GM23338 (cell line): Measurements from ENCODE around the gene SHF. TPM values are rescaled to one million over a fixed set of nuclear protein-coding genes. Genes with fewer than 3 reads are reported as not detected.

Experiments used
- ATAC-seq: fragments of 200-7000 bp; cut with Tn5 transposase; 3 replicates; pipeline ENCODE4 v1.9.1; 2020
- DNase-seq: peaks from one replicate; pipeline ENCODE4 v3.0.0-alpha.2; 2015; ENCODE audit warnings: low spot score
- H2AFZ ChIP-seq: fragments of 200-600 bp; sonication (generic); 2 replicates; pipeline ENCODE4 v1.8.0; 2016; ENCODE audit warnings: antibody characterized with exemption, mild to moderate bottlenecking, moderate library complexity
- H3F3A ChIP-seq: fragments of 200-600 bp; sonication (generic); replicated peaks from 2 replicates; pipeline ENCODE4 v1.8.0; 2017; ENCODE audit warnings: antibody characterized with exemption, mixed run types, low read depth
- H3K27ac ChIP-seq: fragments of 200-600 bp; sonication (generic); 2 replicates; pipeline ENCODE4 v1.6.1; 2016; ENCODE audit warnings: low read depth
- H3K27me3 ChIP-seq: fragments of 200-600 bp; sonication (generic); 2 replicates; pipeline ENCODE4 v1.8.0; 2016; ENCODE audit warnings: mild to moderate bottlenecking, mixed run types, moderate library complexity; ENCODE audit not compliant: insufficient read depth
- H3K36me3 ChIP-seq: fragments of 200-600 bp; sonication (generic); 2 replicates; pipeline ENCODE4 v1.8.0; 2016; ENCODE audit warnings: mild to moderate bottlenecking; ENCODE audit not compliant: insufficient read depth
- H3K4me1 ChIP-seq: fragments of 200-600 bp; sonication (generic); 2 replicates; pipeline ENCODE4 v1.8.0; 2016; ENCODE audit warnings: mild to moderate bottlenecking, moderate library complexity; ENCODE audit not compliant: insufficient read depth
- H3K4me2 ChIP-seq: fragments of 200-600 bp; sonication (generic); 2 replicates; pipeline ENCODE4 v1.7.1; 2017; ENCODE audit warnings: mixed run types
- H3K4me3 ChIP-seq: fragments of 200-600 bp; sonication (generic); 2 replicates; pipeline ENCODE4 v1.6.1; 2016; ENCODE audit warnings: mixed run types
- H3K79me2 ChIP-seq: fragments of 200-600 bp; sonication (generic); replicated peaks from 2 replicates; pipeline ENCODE4 v1.8.0; 2017; ENCODE audit warnings: mild to moderate bottlenecking; ENCODE audit not compliant: insufficient read depth
- H3K9me2 ChIP-seq: fragments of 200-600 bp; sonication (generic); 2 replicates; pipeline ENCODE4 v1.8.0; 2017; ENCODE audit not compliant: insufficient read depth
- H4K20me1 ChIP-seq: fragments of 200-600 bp; sonication (generic); replicated peaks from 2 replicates; pipeline ENCODE4 v1.8.0; 2017; ENCODE audit warnings: mild to moderate bottlenecking; ENCODE audit not compliant: insufficient read depth
- H3K27ac Mint-ChIP-seq: 2 replicates; pipeline ENCODE4 v1.8.0; 2020; ENCODE audit warnings: inconsistent platforms, mild to moderate bottlenecking, moderate library complexity, mixed read lengths
- H3K27me3 Mint-ChIP-seq: 3 replicates; pipeline ENCODE4 v1.8.0; 2022; ENCODE audit warnings: low read depth, mild to moderate bottlenecking, moderate library complexity, mixed read lengths, inconsistent platforms; ENCODE audit not compliant: insufficient read depth, poor library complexity
- H3K36me3 Mint-ChIP-seq: 3 replicates; pipeline ENCODE4 v1.8.0; 2021; ENCODE audit warnings: low read depth, mild to moderate bottlenecking, inconsistent platforms, moderate library complexity, mixed read lengths
- H3K4me1 Mint-ChIP-seq: 3 replicates; pipeline ENCODE4 v1.8.0; 2020; ENCODE audit warnings: mild to moderate bottlenecking, inconsistent platforms, mixed read lengths
- H3K4me3 Mint-ChIP-seq: 3 replicates; pipeline ENCODE4 v1.8.0; 2021; ENCODE audit warnings: moderate library complexity, mild to moderate bottlenecking, inconsistent platforms, mixed read lengths
- H3K9me3 Mint-ChIP-seq: 3 replicates; pipeline ENCODE4 v1.8.0; 2020; ENCODE audit warnings: moderate library complexity, mild to moderate bottlenecking, inconsistent platforms, mixed read lengths
- CREB1 ChIP-seq: fragments of 250-450 bp; sonication (Bioruptor Pico); IDR thresholded peaks from 2 replicates; pipeline ENCODE4 v1.5.0; 2020; ENCODE audit warnings: low read depth, mild to moderate bottlenecking, moderate library complexity
- ETS1 ChIP-seq: IDR thresholded peaks from 2 replicates; pipeline ENCODE4 v1.6.1; 2016; ENCODE audit warnings: antibody characterized with exemption
- EZH2 ChIP-seq: fragments of 200-600 bp; sonication (generic); IDR thresholded peaks from one replicate; pipeline ENCODE4 v1.8.0; 2017; ENCODE audit warnings: antibody characterized with exemption, mild to moderate bottlenecking, low read depth; ENCODE audit not compliant: unreplicated experiment
- EZH2phosphoT487 ChIP-seq: fragments of 200-600 bp; sonication (generic); IDR thresholded peaks from one replicate; pipeline ENCODE4 v1.8.1; 2018; ENCODE audit warnings: antibody characterized with exemption; ENCODE audit not compliant: unreplicated experiment
- JUNB ChIP-seq: IDR thresholded peaks from one replicate; pipeline ENCODE4 v1.6.1; 2016; ENCODE audit warnings: antibody characterized with exemption; ENCODE audit not compliant: unreplicated experiment
- NANOG ChIP-seq: IDR thresholded peaks from 2 replicates; pipeline ENCODE4 v1.6.1; 2016; ENCODE audit warnings: antibody characterized with exemption, borderline replicate concordance
- POLR2AphosphoS5 ChIP-seq: IDR thresholded peaks from 2 replicates; pipeline ENCODE4 v1.6.1; 2016; ENCODE audit warnings: antibody characterized with exemption, low read depth
- STAT1 ChIP-seq: IDR thresholded peaks from one replicate; pipeline ENCODE4 v1.6.1; 2016; ENCODE audit warnings: antibody characterized with exemption; ENCODE audit not compliant: unreplicated experiment
- ZNF114 ChIP-seq: fragments of 250-450 bp; sonication (Bioruptor Pico); IDR thresholded peaks from 2 replicates; pipeline ENCODE4 v1.5.0; 2020; ENCODE audit warnings: mild to moderate bottlenecking, moderate library complexity
- ZNF331 ChIP-seq: fragments of 250-450 bp; sonication (Bioruptor Pico); IDR thresholded peaks from 2 replicates; pipeline ENCODE4 v1.5.0; 2020; ENCODE audit warnings: low read depth, mild to moderate bottlenecking, moderate library complexity
- polyA plus RNA-seq: library from polyadenylated mRNA; unstranded; fragments of >200 nt; fragmentation: Nextera tagmentation; extraction: Ambion mirVana; gene quantifications from 2 replicates; pipeline ENCODE4 v1.2.1, GENCODE V29; 2016
- total RNA-seq: library from RNA; depleted of rRNA; stranded (reverse); fragments of >200 nt; shearing (Covaris generic); gene quantifications from 2 replicates; pipeline ENCODE4 v1.2.3, GENCODE V29; 2014
- TF ChIP-seq, protein P1 (sequence below), 2 experiments: fragments of 200-600 bp in 1 of 2; sonication (generic) in 1 of 2; conservative IDR thresholded peaks; 2 replicates each; pipeline versions ENCODE4 v1.5.1 to v1.6.1; 2016 to 2017; ENCODE audit warnings: antibody characterized with exemption in 2 of 2, low read depth in 2 of 2, mild to moderate bottlenecking in 2 of 2, moderate library complexity in 1 of 2
- TF ChIP-seq, protein P2 (sequence below): fragments of 250-450 bp; sonication (Bioruptor Pico); IDR thresholded peaks from 2 replicates; pipeline ENCODE4 v1.5.0; 2020; ENCODE audit warnings: mild to moderate bottlenecking, moderate library complexity

Gene SHF
- total and polyA plus RNA-seq, 2 experiments from 2014 or later = 5.8 to 15.6 TPM

DNA sequence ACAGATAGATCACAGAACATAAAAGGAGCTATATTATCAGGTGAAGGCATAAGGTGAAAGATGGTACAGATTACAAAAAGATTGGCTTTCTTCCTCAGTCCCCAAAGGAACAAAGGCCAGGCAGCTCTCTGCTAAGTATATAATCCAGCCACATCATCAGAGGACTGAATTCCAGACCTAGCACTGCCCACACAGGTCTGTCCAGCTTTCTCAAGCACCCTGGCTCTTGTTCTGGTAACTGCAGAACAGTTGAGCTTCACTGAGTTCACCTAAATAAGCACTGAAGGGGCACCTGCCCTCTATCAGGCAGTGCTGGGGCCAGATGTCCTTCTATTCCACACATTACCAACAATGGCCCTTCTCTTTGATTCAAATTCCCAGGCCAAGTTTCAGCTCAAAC lies 64.4 kb downstream of the SHF start:
- no peaks in the 10 kb centered on the region; the same call in 1 of the 2 replicates for H4K20me1 ChIP-seq
- H3K27me3 ChIP-seq = peaks cover 92% of the 10 kb centered on the region
- no peak for ATAC-seq
- no peak overlapping the region for H3K27ac ChIP-seq
- no peaks in the 10 kb centered on the region for H3K79me2 ChIP-seq
- Mint-ChIP-seq H3K4me3 (no peak overlapping the region), H3K27ac (no peak overlapping the region), H3K4me1 (0 out of 3 replicates have a peak, but pooled peaks cover 1% of the 10 kb centered on the region), H3K9me3 (no peaks in the 10 kb centered on the region), H3K36me3 (no peaks in the 10 kb centered on the region), H3K27me3 (peaks cover 33% of the 10 kb centered on the region)
- DNase-seq = no peak
- H3K9me2 ChIP-seq = no peaks in the 10 kb centered on the region
- no peaks in the 10 kb centered on the region for H3K36me3 ChIP-seq
- H3K4me3 ChIP-seq = no peak overlapping the region
- peaks cover 3% of the 10 kb centered on the region; the same call in 1 of the 2 replicates for H3K4me1 ChIP-seq
- H3K4me2 ChIP-seq = no peak overlapping the region
- H2AFZ ChIP-seq = no peak overlapping the region
- H3F3A ChIP-seq = no peaks in the 10 kb centered on the region
- TF ChIP-seq, protein P1, sequence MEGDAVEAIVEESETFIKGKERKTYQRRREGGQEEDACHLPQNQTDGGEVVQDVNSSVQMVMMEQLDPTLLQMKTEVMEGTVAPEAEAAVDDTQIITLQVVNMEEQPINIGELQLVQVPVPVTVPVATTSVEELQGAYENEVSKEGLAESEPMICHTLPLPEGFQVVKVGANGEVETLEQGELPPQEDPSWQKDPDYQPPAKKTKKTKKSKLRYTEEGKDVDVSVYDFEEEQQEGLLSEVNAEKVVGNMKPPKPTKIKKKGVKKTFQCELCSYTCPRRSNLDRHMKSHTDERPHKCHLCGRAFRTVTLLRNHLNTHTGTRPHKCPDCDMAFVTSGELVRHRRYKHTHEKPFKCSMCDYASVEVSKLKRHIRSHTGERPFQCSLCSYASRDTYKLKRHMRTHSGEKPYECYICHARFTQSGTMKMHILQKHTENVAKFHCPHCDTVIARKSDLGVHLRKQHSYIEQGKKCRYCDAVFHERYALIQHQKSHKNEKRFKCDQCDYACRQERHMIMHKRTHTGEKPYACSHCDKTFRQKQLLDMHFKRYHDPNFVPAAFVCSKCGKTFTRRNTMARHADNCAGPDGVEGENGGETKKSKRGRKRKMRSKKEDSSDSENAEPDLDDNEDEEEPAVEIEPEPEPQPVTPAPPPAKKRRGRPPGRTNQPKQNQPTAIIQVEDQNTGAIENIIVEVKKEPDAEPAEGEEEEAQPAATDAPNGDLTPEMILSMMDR (conservative IDR thresholded peaks at IDR 0.05; ENCODE audit: low read depth in 2 of 2) = no peak
- TF ChIP-seq ZNF331 (CRISPR knock-in tag) (no peak), POLR2AphosphoS5 (no peak), EZH2phosphoT487 (no peak), CREB1 (no peak), NANOG (no peak), STAT1 (no peak), EZH2 (no peak), ZNF114 (CRISPR knock-in tag) (no peak), ETS1 (no peak), JUNB (no peak)
- TF ChIP-seq, protein P2, sequence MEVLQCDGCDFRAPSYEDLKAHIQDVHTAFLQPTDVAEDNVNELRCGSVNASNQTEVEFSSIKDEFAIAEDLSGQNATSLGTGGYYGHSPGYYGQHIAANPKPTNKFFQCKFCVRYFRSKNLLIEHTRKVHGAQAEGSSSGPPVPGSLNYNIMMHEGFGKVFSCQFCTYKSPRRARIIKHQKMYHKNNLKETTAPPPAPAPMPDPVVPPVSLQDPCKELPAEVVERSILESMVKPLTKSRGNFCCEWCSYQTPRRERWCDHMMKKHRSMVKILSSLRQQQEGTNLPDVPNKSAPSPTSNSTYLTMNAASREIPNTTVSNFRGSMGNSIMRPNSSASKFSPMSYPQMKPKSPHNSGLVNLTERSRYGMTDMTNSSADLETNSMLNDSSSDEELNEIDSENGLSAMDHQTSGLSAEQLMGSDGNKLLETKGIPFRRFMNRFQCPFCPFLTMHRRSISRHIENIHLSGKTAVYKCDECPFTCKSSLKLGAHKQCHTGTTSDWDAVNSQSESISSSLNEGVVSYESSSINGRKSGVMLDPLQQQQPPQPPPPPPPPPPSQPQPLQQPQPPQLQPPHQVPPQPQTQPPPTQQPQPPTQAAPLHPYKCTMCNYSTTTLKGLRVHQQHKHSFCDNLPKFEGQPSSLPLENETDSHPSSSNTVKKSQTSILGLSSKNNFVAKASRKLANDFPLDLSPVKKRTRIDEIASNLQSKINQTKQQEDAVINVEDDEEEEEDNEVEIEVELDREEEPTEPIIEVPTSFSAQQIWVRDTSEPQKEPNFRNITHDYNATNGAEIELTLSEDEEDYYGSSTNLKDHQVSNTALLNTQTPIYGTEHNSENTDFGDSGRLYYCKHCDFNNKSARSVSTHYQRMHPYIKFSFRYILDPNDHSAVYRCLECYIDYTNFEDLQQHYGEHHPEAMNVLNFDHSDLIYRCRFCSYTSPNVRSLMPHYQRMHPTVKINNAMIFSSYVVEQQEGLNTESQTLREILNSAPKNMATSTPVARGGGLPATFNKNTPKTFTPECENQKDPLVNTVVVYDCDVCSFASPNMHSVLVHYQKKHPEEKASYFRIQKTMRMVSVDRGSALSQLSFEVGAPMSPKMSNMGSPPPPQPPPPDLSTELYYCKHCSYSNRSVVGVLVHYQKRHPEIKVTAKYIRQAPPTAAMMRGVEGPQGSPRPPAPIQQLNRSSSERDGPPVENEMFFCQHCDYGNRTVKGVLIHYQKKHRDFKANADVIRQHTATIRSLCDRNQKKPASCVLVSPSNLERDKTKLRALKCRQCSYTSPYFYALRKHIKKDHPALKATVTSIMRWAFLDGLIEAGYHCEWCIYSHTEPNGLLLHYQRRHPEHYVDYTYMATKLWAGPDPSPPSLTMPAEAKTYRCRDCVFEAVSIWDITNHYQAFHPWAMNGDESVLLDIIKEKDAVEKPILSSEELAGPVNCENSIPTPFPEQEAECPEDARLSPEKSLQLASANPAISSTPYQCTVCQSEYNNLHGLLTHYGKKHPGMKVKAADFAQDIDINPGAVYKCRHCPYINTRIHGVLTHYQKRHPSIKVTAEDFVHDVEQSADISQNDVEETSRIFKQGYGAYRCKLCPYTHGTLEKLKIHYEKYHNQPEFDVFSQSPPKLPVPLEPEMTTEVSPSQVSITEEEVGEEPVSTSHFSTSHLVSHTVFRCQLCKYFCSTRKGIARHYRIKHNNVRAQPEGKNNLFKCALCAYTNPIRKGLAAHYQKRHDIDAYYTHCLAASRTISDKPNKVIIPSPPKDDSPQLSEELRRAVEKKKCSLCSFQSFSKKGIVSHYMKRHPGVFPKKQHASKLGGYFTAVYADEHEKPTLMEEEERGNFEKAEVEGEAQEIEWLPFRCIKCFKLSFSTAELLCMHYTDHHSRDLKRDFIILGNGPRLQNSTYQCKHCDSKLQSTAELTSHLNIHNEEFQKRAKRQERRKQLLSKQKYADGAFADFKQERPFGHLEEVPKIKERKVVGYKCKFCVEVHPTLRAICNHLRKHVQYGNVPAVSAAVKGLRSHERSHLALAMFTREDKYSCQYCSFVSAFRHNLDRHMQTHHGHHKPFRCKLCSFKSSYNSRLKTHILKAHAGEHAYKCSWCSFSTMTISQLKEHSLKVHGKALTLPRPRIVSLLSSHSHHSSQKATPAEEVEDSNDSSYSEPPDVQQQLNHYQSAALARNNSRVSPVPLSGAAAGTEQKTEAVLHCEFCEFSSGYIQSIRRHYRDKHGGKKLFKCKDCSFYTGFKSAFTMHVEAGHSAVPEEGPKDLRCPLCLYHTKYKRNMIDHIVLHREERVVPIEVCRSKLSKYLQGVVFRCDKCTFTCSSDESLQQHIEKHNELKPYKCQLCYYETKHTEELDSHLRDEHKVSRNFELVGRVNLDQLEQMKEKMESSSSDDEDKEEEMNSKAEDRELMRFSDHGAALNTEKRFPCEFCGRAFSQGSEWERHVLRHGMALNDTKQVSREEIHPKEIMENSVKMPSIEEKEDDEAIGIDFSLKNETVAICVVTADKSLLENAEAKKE = no peak
